GF-D8 (cell line): Measurements from ENCODE around the gene KCNV2.

Experiments used
- DNase-seq: peaks from one replicate; lab custom pipeline; 2025; lab: John Stamatoyannopoulos, UW

The KCNV2 gene

DNA sequence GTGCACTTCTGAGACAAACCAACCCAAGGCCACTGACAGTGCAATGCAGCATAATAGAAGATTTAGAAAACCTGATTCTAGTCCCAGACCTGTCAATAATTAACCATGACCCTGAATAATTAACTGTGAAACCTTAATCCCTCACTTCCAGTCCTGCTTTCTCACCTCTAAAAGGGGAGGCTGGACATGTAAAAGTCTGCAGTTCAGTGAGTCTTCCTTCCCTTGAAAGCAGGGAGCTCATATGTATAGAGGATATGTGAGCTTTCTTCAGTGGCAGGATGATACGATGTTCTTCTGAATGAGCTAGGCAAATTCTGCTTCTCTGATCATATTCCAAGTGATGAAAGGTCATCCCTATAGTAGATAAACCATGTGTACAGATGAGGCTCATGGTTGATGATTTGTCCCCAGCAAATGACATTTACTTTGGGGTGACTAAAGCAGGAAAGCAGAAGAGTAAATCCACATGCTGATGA is 2.9 kb downstream of the KCNV2 start:
- no peak for DNase-seq

DNA sequence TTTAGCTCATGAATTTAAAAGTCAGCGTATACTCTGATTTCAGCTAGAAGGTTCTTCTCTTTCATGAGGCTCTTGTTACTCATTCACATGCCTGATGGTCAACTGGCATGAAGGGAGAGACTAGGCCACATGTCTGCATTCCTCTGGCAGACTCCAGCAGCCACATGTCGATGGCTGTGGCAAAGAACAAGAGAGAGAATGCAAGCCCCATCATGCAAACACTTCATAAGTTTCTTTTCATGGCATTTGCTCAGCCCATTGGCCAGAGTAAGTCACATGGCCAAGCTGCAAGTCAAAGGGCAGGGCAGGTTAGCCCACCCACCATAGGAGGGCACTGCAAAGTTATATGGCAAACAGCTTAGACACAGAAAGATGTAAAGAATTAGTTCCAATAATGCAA is 5.4 kb downstream of the KCNV2 start:
- no peak for DNase-seq

DNA sequence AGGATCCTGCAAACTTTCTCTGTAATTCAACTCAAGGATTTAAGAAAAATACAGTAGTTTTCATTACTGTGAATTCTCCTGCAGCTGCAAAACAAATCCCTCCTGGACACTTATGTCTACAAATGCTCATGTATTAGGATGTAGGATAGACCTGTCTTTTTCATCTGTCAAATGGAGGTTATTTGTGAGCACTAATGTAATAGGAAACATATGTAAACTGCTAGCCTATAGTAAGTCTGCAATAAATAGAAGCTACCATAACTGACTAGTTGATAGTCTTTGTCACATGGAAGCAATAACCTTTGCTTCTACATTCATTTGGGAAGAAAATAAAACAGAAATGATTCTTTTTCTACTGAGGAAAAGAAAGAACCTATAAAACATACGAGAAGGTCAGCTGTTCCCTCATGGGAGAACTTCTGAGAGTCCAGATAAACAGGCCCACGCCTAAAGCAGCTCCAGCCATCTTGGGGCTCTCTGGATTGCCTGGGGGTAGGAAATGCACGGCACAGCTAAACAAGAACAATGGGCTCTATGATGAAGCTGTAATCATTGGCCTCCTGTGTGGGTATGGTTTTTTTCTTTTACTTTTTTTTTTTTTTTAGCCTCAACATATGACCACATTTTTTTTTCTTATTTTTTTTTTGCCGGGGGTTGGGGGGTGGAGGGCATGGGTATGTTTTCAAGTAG is 6.2 kb downstream of the KCNV2 start:
- no peak for DNase-seq

DNA sequence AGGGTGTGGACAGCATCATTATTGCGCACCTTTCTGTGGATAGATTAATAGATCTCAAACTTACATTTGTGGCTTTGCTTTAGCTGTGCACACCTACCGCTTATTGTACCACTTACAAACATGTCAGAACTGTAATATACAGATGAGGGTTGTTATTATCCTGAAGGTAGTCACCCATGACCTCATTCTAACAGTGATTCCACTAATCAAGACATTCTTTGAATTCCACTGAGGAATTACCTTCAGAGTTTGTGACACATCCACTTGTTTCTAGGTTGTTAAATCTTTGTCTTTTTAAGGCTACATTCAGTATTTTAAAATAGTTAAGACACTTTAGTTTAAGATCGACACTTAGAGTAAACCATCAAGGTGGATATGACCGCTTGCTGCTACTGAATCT is 7.8 kb downstream of the KCNV2 start:
- DNase-seq, result no peak

GRCh38 chr9:2725898-2726649 is 8.8 kb downstream of the KCNV2 start:
- DNase-seq, result no peak

GRCh38 chr9:2726650-2727340 is 9.5 kb downstream of the KCNV2 start:
- DNase-seq, result no peak

- no peak for DNase-seq
Observed at GRCh38 chr9:2727374-2727773, 10.1 kb downstream of the KCNV2 start.

DNA sequence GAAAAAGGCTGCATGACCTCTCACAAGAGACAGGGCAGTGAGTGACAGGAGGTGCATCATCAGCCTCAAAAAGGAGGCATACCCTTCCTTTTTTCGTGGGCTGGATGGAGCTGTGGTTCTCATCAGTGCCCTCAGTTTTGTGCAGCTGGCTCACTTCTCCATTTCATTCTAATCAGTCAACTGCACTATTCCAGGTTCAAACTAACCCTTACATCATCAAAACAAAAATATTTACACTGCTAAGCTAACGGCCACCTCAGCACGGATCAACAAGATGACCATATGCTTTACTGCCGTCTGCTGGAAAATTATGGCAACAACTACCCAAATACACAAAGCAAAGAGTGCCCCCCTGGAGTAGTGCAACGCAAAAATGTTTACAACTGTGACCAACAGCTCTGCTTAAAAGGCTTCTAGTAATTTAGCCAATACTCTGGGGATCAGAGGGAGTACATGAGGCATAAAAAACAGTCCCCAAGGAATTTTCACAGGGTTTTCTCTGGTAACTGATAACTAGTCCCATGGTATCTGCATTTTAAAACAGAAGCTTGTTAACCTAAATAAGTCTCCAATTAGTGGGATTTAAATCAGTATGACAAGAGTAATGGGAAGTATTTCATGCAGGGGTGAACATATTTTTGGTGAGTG is 10.8 kb downstream of the KCNV2 start:
- DNase-seq, result peak; percentile 16

DNA sequence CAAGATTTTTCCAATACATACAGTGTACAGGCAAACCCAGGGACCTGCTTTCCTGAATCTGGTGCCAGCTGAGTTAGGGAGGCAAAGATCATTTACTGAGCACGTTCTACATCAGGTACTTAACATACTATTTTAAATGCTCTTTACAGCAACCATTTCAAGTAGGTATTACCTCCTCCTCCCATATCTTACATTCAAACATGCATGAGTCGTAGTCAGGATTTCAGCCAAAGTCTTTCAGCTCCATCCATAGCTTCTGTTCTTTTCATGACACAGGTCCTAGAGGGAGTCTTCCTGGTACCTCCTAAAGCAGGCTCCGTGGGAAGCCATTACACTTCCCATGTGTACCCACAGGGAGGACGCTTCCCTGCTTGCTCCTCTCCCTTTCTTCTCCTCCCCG is 11.7 kb downstream of the KCNV2 start:
- DNase-seq, result no peak

GRCh38 chr9:2729721-2730120 is 12.4 kb downstream of the KCNV2 start:
- no peak for DNase-seq

- no peak for DNase-seq
Observed at GRCh38 chr9:2730971-2731370, 13.7 kb downstream of the KCNV2 start.

DNA sequence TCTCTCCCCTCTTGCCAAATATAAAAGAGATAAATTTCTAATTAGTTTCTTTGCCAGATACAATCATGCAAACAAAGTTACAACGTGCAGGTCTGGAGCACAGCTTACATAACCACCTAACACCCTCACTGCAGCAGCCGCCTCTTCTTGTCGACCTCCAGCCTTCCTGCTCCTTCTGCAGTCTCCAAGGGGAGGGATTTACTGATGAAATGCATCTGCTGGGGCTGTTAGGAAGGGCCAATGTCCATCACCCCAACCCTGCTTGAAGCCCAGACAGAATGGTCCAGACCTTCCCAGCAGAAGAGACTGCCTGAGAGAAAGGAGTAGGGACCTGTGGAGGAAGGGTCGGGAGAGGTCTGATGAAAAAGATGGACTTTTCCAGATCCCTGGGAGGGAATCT is 15.2 kb downstream of the KCNV2 start:
- DNase-seq, result no peak

DNA sequence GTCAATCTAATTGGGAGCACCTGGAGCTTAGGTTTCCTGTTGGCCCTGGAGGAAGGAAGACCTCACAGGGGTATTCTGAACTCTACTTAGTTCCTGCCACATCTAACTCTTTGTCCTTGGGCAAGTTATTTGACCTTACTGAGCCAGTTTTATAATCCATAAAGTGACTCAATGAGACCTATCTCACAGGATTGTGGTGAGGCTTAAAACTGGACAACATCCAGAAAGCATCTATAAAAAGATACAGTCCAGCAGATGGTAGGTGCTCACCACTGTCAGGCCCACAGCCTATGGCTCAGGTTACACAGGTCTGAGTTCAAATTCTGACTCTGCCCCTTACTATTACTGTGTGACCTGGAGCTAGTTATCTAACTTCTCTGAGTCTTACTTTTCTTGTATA is 23.3 kb downstream of the KCNV2 start:
- no peak for DNase-seq

- no peak for DNase-seq
Observed at GRCh38 chr9:2741441-2742158, 24.3 kb downstream of the KCNV2 start.

- no peak for DNase-seq
Observed at GRCh38 chr9:2742214-2742613, 24.9 kb downstream of the KCNV2 start.

DNA sequence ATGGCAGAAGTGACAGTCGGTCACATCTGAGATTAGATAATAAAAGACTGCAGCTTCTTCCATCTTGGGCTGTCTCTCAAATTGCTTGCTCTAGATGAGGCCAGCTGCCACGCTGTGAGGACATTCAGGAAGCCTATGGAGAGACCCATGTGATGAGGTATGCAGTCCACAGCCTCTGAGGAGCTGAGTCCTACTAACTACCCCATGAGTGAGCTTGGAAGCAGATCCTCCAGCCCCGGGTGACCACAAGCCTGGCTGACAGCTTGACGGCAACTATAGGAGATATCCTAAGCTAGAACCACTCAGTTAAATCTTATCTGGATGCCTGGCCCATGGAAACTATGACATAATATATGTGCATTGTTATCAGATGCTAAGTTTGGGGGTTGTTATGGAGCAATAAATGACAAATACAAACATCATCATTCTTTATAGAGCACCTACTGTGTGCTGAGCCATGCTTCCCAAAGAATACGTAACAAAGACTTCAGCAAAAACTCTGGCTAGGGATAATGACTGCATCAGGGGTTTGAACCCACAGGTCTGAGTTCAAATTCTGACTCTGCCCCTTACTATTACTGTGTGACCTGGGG is 26.7 kb downstream of the KCNV2 start:
- no peak for DNase-seq

GRCh38 chr9:2745560-2746380 is 28.5 kb downstream of the KCNV2 start:
- no peak for DNase-seq

GRCh38 chr9:2749485-2749884 is 32.2 kb downstream of the KCNV2 start:
- DNase-seq, result no peak

DNA sequence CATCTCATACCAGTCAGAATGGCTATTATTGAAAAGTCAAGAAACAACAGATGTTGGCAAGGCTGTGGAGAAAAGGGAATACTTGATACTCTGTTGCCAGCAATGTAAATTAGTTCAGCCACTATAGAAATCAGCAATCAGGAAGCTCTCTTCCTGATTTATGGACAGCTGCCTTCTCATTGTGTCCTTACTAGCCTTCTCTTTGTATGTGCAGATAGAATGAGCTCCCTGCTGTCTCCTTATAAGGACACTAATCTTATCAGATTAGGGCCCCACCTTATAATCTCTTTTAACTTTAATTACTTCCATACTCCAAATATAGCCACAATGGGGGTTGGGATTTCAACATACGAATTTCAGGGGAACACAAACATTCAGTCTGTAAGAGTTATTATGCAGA is 38.0 kb downstream of the KCNV2 start:
- no peak for DNase-seq

DNA sequence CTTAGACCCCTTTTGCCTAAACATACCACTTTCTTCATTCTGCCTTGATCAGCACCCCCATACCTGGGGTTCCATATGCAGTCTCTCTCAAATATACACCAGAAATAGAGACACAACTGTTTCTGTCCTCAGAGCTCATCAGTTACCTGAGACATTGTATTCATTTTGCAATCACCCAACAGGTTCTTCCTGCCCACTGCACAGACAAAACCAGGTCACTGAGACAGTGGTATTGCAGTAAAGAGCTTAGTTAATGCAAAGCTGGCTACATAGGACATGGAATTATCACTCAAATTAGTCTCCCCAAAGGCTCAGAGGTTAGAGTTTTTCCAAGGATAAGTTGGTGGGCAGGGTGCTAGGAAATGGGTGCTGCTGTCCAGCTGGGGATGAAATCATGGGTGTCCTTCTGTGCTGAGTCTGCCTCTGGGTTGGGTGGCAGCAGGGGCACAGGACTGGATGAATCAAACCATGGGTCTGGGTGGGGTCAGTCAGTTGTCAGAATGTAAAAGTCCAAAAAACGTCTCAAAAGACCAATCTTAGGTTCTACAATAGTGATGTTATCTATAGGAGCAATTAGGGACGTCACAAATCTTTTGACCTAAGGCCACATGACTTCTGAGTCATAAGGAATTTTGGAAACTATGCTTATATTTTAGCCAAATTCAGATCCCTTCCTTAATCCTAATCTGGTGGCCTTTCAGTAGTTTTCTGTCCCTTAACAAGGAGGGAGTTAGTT is 41.0 kb downstream of the KCNV2 start:
- no peak for DNase-seq
